ENCODE measurements around the gene KCNH1. TPM values are rescaled to one million over a fixed set of nuclear protein-coding genes. Genes with fewer than 3 reads are reported as not detected.

KCNH1 gene
- polyA plus RNA-seq, 1 of the 3 experiments (the other 2 are of a cell fraction): 0.08 TPM

- no peak for TF ChIP-seq USF2 (IDR thresholded peaks at IDR 0.05; ENCODE audit: borderline replicate concordance, low read depth, low read length)
- TF ChIP-seq MAX (IDR thresholded peaks at IDR 0.05; ENCODE audit: low read depth): no peak
- Histone ChIP-seq H3K36me3 (replicated peaks in 1 of 2; ENCODE audit: control insufficient read depth in 1 of 2, insufficient read depth in 2 of 2, low read length in 1 of 2) (no peaks in the 10 kb centered on the region), H3K4me3 (ENCODE audit: low read depth in 2 of 2, low read length in 1 of 2) (no peak overlapping the region), H4K20me1 (ENCODE audit: insufficient read depth) (no peaks in the 10 kb centered on the region), H3K27ac (ENCODE audit: low read depth in 2 of 2, low read length in 1 of 2) (no peak overlapping the region; a peak in 1 of 4 replicates), H3K9me3 (no peaks in the 10 kb centered on the region), H3K79me2 (ENCODE audit: insufficient read depth) (no peaks in the 10 kb centered on the region), H3K27me3 (ENCODE audit: insufficient read depth) (no peaks in the 10 kb centered on the region), H3K4me1 (ENCODE audit: control insufficient read depth in 1 of 2, insufficient read depth in 2 of 2, low read depth in 1 of 2, low read length in 1 of 2) (peaks cover 0 to 8% of the 10 kb centered on the region in 2 experiments; a peak in 1 of 4 replicates), H3K9ac (no peak overlapping the region), H3F3A (replicated peaks; ENCODE audit: insufficient read depth) (no peaks in the 10 kb centered on the region), H3K9me2 (no peaks in the 10 kb centered on the region), H2AFZ (ENCODE audit: low read depth) (no peak overlapping the region), H3K4me2 (no peak overlapping the region)
- CTCF ChIA-PET: interaction anchor here (1.9 kb wide), 1 partner anchor 350 kb away, joined by 9 read pairs; the partner anchor contains the start of gene KCNH1
- POLR2A ChIA-PET: no interaction called here
- no peak for DNase-seq
- 17% methylated on average over 1 of the region's 1 CpG for WGBS (ENCODE audit: low lambda C conversion rate)
Observed at GRCh38 chr1:210783925-210784324, 350.0 kb downstream of the KCNH1 start.

- no peaks in the 10 kb centered on the region for H3K36me3 ChIP-seq (replicated peaks in 1 of 2; ENCODE audit: control insufficient read depth in 1 of 2, insufficient read depth in 2 of 2, low read length in 1 of 2)
- CTCF ChIA-PET: no interaction called here
- no peaks in the 10 kb centered on the region for H3K9me2 ChIP-seq
- H2AFZ ChIP-seq (ENCODE audit: low read depth): no peak overlapping the region
- no peaks in the 10 kb centered on the region for H3K9me3 ChIP-seq
- TF ChIP-seq MAX (IDR thresholded peaks at IDR 0.05; ENCODE audit: low read depth) (no peak), POLR2AphosphoS5 (IDR thresholded peaks at IDR 0.05; ENCODE audit: low read depth, low read length) (no peak), FOXM1 (IDR thresholded peaks at IDR 0.05; ENCODE audit: low read depth) (no peak), RCOR1 (IDR thresholded peaks at IDR 0.05; ENCODE audit: low read length) (no peak), EP300 (IDR thresholded peaks at IDR 0.05; ENCODE audit: borderline replicate concordance in 1 of 2, low read depth in 1 of 2, low read length in 1 of 2) (no peak), EZH2phosphoT487 (IDR thresholded peaks at IDR 0.05; ENCODE audit: borderline replicate concordance, low read depth) (no peak), FOXJ3 (CRISPR knock-in tag; IDR thresholded peaks at IDR 0.05) (no peak), ZBTB33 (IDR thresholded peaks at IDR 0.05; ENCODE audit: borderline replicate concordance, low read depth) (no peak), SIN3A (IDR thresholded peaks at IDR 0.05; ENCODE audit: borderline replicate concordance, low read depth, low read length) (no peak), GABPA (IDR thresholded peaks at IDR 0.05; ENCODE audit: low read depth) (no peak), CHD2 (IDR thresholded peaks at IDR 0.05; ENCODE audit: low read length, partially characterized antibody) (no peak), FOSL2 (IDR thresholded peaks at IDR 0.05; ENCODE audit: borderline replicate concordance, low read depth) (no peak), TEAD4 (IDR thresholded peaks at IDR 0.05; ENCODE audit: borderline replicate concordance, insufficient read depth) (no peak), YY1 (IDR thresholded peaks at IDR 0.05; ENCODE audit: low read depth) (no peak), RXRA (IDR thresholded peaks at IDR 0.05; ENCODE audit: borderline replicate concordance, low read depth) (no peak), GATA2 (CRISPR knock-in tag; IDR thresholded peaks at IDR 0.05) (no peak), PBX3 (IDR thresholded peaks at IDR 0.05) (no peak)
- no peaks in the 10 kb centered on the region for H4K20me1 ChIP-seq (ENCODE audit: insufficient read depth)
- H3K79me2 ChIP-seq (ENCODE audit: insufficient read depth): no peaks in the 10 kb centered on the region
- no peak for DNase-seq
- H3F3A ChIP-seq (replicated peaks; ENCODE audit: insufficient read depth): no peaks in the 10 kb centered on the region
- H3K4me2 ChIP-seq: no peak overlapping the region
- H3K9ac ChIP-seq: no peak overlapping the region
- no peak overlapping the region for H3K27ac ChIP-seq (ENCODE audit: low read depth in 2 of 2, low read length in 1 of 2)
- H3K4me3 ChIP-seq (ENCODE audit: low read depth in 2 of 2, low read length in 1 of 2): no peak overlapping the region
- WGBS (ENCODE audit: low lambda C conversion rate): 20% methylated on average over 5 of the region's 5 CpGs
- peaks cover 0 to 3% of the 10 kb centered on the region in 2 experiments; a peak in 1 of 4 replicates for H3K4me1 ChIP-seq (ENCODE audit: control insufficient read depth in 1 of 2, insufficient read depth in 2 of 2, low read depth in 1 of 2, low read length in 1 of 2)
- POLR2A ChIA-PET: no interaction called here
- no peaks in the 10 kb centered on the region for H3K27me3 ChIP-seq (ENCODE audit: insufficient read depth)
Observed at GRCh38 chr1:210781652-210782051, 352.3 kb downstream of the KCNH1 start.
